Transverse colon (tissue), 4 donors: ENCODE data around the gene RERE. TPM values are rescaled to one million over a fixed set of nuclear protein-coding genes. Genes with fewer than 3 reads are reported as not detected.

ENCODE experiments used
- DNase-seq: peaks from one replicate; pipeline ENCODE4 v3.0.0-alpha.2; 2019
- H3K27ac ChIP-seq, 4 donors: fragments of 200-600 bp; sonication (generic); 2 replicates each; pipeline ENCODE4 v1.5.1; 2016 to 2018; ENCODE audit warnings: inconsistent platforms in 4 of 4
- H3K27me3 ChIP-seq: fragments of 200-600 bp; sonication (generic); 2 replicates; pipeline ENCODE4 v1.5.1; 2017; ENCODE audit warnings: inconsistent platforms
- H3K36me3 ChIP-seq, 4 donors: fragments of 200-600 bp; sonication (generic); 2 replicates each; pipeline ENCODE4 v1.5.1; 2017 to 2019; ENCODE audit warnings: inconsistent platforms in 4 of 4
- H3K4me1 ChIP-seq, 4 donors: fragments of 200-600 bp; sonication (generic); 2 replicates each; pipeline ENCODE4 v1.5.1; 2017 to 2020; ENCODE audit warnings: inconsistent platforms in 4 of 4
- H3K4me3 ChIP-seq, 4 donors: fragments of 200-600 bp; sonication (generic); 1 replicate in 1 of 4; 2 replicates in 3 of 4; pipeline versions ENCODE4 v1.5.1 to v1.6.1; 2017 to 2019; ENCODE audit warnings: inconsistent platforms in 4 of 4
- H3K9me3 ChIP-seq, 2 donors: fragments of 200-600 bp; sonication (generic); 2 replicates each; pipeline ENCODE4 v1.5.1; 2017 to 2019; ENCODE audit warnings: inconsistent platforms in 2 of 2
- CTCF ChIP-seq, 5 experiments: fragments of 200-600 bp in 3 of 5; fragments of 450-650 bp in 2 of 5; sonication (generic) in 3 of 5; IDR thresholded peaks; 1 replicate in 2 of 5; 2 replicates in 3 of 5; pipeline ENCODE4 v1.5.1; 2016 to 2017; ENCODE audit warnings: antibody characterized with exemption in 5 of 5, inconsistent platforms in 3 of 5, mild to moderate bottlenecking in 2 of 5, moderate library complexity in 1 of 5
- EP300 ChIP-seq: sonication (generic); formaldehyde crosslinking; IDR thresholded peaks from one replicate; pipeline ENCODE4 v1.6.1; 2017; ENCODE audit warnings: antibody characterized with exemption, low read depth
- POLR2A ChIP-seq: fragments of 450-650 bp; IDR thresholded peaks from one replicate; pipeline ENCODE4 v1.6.1; 2016; ENCODE audit warnings: antibody characterized with exemption, mild to moderate bottlenecking, moderate library complexity
- POLR2AphosphoS5 ChIP-seq, 3 donors: sonication (generic); formaldehyde crosslinking; IDR thresholded peaks; one replicate each; pipeline ENCODE4 v1.6.1; 2016; ENCODE audit warnings: antibody characterized with exemption in 3 of 3
- WGBS, 2 donors: methylation state at CpG; one replicate each; pipeline ENCODE4 v1.1.5; 2018; ENCODE audit warnings: low coverage in 1 of 2; 5-methylcytosine and 5-hydroxymethylcytosine counted together
- in situ Hi-C, 4 donors: fragments of 200-750 bp; cut with MboI; loops; one replicate each; pipeline versions ENCODE4 v1.15.0 to v1.15.1; 2017; ENCODE audit warnings: low sequenced_read_pairs in 3 of 4, low pct_ligation_motif_present in 1 of 4, low pct_unique_long_range_greater_than_20kb in 1 of 4
- intact Hi-C: fragments of 100-400 bp; cut with DNase I; formaldehyde crosslinking; loops from one replicate; pipeline ENCODE4 v1.15.1; 2023; ENCODE audit warnings: low total_unique reads
- total RNA-seq, 4 donors: library from RNA; depleted of rRNA; stranded (reverse); fragments of >200 nt; gene quantifications; one replicate each; pipeline ENCODE4 v1.1.0, GENCODE V29; 2016

The RERE gene
- total RNA-seq, 4 donors from 2014 or later: 80.3 to 657 (median 105) TPM

- intact Hi-C loops: loop anchor here (10.0 kb wide), 1 partner anchor 112 kb away; no protein-coding TSS in a partner anchor
- no peaks in the 10 kb centered on the region for H3K27me3 ChIP-seq
- WGBS, 2 donors: 23 to 59% methylated on average over 2 to 4 of the region's 4 CpGs
- DNase-seq: no peak
- H3K4me1 ChIP-seq: peaks cover 0 to 15% (median 3%) of the 10 kb centered on the region in 4 donors
- no peak overlapping the region for H3K4me3 ChIP-seq
- in situ Hi-C loops: loop anchor here (5.0 to 25.0 kb wide), 6 partner anchors 99 to 292 kb away; no protein-coding TSS in a partner anchor
- no peaks in the 10 kb centered on the region for H3K36me3 ChIP-seq
- TF ChIP-seq EP300 (no peak), CTCF (IDR thresholded peaks at IDR 0.05) (no peak), POLR2A (no peak), POLR2AphosphoS5 (IDR thresholded peaks at IDR 0.05) (no peak)
- H3K27ac ChIP-seq: peak overlapping the region in 1 of 4 donors; percentile 10
- H3K9me3 ChIP-seq: no peaks in the 10 kb centered on the region
Observed at GRCh38 chr1:8562881-8563865, 254.3 kb downstream of the RERE start.

- Histone ChIP-seq H3K4me3 (no peak overlapping the region), H3K27ac (no peak overlapping the region), H3K36me3 (no peaks in the 10 kb centered on the region), H3K27me3 (no peaks in the 10 kb centered on the region), H3K4me1 (peaks cover 0 to 15% (median 3%) of the 10 kb centered on the region in 4 donors), H3K9me3 (no peaks in the 10 kb centered on the region)
- WGBS, 2 donors: 94 to 98% methylated on average over 2 of the region's 2 CpGs
- intact Hi-C loops: loop anchor here (10.0 kb wide), 1 partner anchor 113 kb away; no protein-coding TSS in a partner anchor
- no peak for DNase-seq
- TF ChIP-seq POLR2A (no peak), CTCF (IDR thresholded peaks at IDR 0.05) (no peak), EP300 (no peak), POLR2AphosphoS5 (IDR thresholded peaks at IDR 0.05) (no peak)
- in situ Hi-C loops: loop anchor here (5.0 to 25.0 kb wide), 6 partner anchors 100 to 293 kb away; no protein-coding TSS in a partner anchor
Observed at GRCh38 chr1:8562222-8562621, 255.2 kb downstream of the RERE start.

GRCh38 chr1:8560611-8561544 lies 256.6 kb downstream of the RERE start:
- 17 to 30% methylated on average over 2 of the region's 2 CpGs for WGBS, 2 donors
- no peaks in the 10 kb centered on the region for H3K9me3 ChIP-seq
- no peaks in the 10 kb centered on the region for H3K27me3 ChIP-seq
- in situ Hi-C loops (loop anchor here (5.0 to 25.0 kb wide), 6 partner anchors 101 to 294 kb away; no protein-coding TSS in a partner anchor), intact Hi-C loops (loop anchor here (1.0 to 10.0 kb wide), 2 partner anchors 114 to 165 kb away; no protein-coding TSS in a partner anchor)
- H3K4me1 ChIP-seq: peaks cover 0 to 15% (median 3%) of the 10 kb centered on the region in 4 donors
- no peaks in the 10 kb centered on the region for H3K36me3 ChIP-seq
- no peak for DNase-seq
- no peak overlapping the region for H3K4me3 ChIP-seq
- no peak overlapping the region for H3K27ac ChIP-seq
- TF ChIP-seq CTCF (IDR thresholded peaks at IDR 0.05): peak; percentile 89 to 95 (median 93)
- no peak for TF ChIP-seq POLR2AphosphoS5 (IDR thresholded peaks at IDR 0.05)
- TF ChIP-seq EP300: no peak
- no peak for TF ChIP-seq POLR2A
